GM21526 (cell line): ENCODE data around the gene RADIL.
"Not testable (repeated sequence)": the region's sequence is repeated elsewhere in the genome, so short reads cannot be mapped to it uniquely, and the experiment has no call there.

Experiments used
- ATAC-seq: cut with Tn5 transposase; IDR thresholded peaks from one replicate; pipeline ENCODE4 v1.9.1; 2021; ENCODE audit warnings: moderate library complexity; ENCODE audit not compliant: unreplicated experiment, low FRiP score

Gene RADIL

DNA sequence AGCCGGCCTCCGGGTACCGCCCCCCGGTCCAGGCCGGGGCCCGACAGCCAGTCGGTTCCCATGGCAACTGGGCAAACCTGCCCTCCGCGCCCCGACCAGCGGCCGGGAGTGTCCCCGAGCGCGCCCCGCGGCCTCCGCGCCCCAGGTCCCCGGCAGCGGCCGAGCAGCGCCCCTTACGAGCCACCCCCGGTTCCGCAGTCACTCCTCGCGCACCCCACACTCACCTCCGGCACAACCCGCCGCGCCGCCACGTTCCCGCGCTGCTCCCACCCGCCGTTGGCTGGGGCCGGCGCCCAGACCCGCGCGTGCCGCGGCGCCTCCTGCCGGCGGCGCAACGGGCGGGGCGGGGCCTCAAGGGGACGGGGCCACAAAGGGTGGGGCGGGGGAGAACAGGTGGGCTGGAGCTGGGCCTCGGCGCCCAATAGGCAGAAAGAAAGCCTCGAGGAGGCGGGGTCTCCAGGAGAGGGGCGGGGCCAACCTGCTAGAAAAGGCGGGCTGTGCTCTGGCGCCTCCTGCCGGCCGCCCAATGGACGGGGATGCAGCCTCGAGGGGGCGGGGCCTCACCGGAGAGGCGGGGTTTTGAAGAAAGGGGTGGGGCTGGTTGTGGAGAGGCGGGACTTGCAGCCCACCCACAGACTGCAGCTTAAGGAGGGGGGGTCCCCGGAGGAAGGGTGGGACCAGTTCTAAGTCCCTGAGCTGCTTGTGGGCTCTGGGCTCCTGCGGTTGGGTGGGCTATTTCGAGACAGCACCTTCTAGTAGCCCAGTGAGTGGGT, at the start of gene RADIL:
Gene RADIL, minus strand, starts transcription at position 345 of the 773 bp plus-strand sequence. CDS start 5,577 bp downstream, outside the sequence.
- ATAC-seq = peak; percentile 68

DNA sequence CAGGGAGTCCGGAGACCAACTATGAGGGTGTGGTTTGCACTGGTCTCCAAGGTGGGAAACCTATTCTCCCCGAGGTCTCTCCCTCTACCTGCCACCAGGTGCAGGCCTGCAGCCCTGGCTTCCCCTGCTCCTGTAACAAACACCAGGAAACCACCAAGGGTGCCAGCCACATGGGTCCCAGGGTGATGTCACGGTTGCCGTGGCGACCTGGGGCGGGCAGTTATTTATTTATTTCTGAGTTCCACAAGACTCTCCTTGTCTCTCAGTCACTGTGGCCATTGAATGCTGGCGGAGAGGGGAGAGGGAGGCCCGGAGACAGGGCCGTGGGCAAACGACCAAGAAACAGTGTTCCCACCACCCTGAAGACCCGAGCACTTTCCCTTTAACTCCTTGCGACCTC, 48.4 kb upstream of the RADIL start:
- ATAC-seq = no peak

- no peak for ATAC-seq
These were observed 45.5 kb upstream of the RADIL start for GRCh38 chr7:4929005-4929404.

GRCh38 chr7:4928445-4928844, 44.9 kb upstream of the RADIL start:
- no peak for ATAC-seq

DNA sequence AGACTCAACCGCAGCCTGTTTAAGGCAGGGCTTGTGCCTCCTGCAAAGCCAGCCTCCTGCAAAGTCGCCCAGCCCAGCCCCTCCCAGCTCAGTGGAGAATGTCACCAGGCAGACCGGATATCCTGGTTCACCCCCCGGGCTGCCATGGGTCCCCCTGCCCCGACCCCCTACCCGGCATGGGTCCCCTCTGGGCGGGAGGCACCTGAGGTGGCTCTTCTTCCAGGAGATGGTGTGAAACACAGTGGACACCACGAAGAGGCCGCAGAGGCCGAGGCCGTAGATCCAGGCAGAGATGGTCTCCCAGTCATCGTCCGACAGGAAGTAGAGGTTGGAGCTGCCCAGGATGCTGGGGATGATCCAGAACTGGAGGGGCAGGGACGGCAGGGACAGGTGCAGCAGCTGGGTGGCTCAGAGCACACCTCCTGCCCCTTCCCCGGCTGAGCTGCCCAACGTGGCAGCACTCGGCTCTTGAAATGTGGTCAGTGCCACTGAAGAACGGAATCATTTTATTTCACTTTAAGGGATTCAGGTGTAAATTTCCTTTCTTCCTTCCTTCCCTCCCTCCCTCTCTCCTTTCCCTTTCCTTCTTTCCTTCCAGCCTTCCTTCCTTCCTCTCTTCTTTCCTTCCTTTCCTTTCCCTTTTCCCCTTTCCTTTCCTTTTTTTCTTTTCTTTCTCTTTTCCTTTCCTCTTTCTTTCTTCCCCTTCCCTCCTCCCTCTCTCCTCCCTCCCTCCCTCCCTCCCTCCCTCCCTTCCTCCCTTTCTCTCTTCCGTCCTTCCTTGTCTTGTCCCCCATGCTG, 36.7 kb upstream of the RADIL start:
- no peak for ATAC-seq

- no peak for ATAC-seq
These were observed 32.6 kb upstream of the RADIL start for GRCh38 chr7:4916113-4916512.

DNA sequence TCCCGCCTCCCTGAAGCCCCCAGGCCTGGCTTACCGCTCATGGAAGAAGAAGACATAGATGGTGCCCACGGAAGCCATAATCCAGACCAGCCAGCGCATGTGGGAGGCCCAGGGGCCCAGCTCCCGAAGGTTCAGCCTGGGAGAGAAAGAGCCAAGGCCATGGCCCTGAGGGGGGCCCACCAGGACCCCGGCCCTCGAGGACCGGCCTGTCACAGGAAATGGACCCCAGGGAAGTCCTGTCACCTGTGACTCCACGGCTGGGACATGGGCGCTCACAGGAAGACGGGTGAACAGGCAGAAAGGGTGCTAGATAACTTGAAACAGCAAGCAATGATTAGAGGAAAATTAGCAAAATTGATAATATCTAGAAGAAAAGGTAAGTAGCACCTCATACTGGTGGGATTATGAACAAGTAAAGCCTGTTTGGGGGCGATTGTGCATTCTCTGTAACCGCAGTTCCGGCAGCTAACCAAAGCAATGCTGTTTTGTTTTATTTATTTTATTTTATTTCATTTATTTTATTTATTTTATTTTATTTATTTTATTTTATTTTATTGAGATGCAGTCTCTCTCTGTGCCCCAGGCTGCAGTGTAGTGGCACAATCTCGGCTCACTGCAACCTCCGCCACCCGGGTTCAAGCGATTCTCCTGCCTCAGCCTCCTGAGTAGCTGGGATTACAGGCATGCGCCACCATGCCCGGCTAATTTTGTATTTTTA, 27.8 kb upstream of the RADIL start:
- no peak for ATAC-seq

DNA sequence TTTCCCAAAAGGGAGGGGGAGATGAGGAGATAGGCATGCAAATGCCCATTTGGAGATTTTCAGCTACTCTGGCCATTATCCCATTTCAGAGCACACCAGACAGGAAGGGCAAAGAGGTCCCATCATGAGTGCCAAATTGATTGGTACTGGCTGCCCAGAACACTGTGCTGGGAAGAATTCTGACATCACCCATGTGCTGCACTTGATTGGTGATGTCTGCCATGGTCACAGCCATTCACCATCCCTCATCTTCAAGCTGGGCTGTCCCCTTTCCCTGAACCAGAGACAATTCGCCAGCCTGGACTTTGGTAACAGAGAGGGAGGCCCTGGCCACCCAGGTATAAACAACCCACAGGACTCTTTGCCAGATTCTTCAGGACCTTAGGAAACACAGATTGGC, 23.2 kb upstream of the RADIL start:
- ATAC-seq = no peak

- no peak for ATAC-seq
These were observed 21.7 kb upstream of the RADIL start for GRCh38 chr7:4905171-4905570.

- ATAC-seq = no peak
These were observed 20.8 kb upstream of the RADIL start for GRCh38 chr7:4904346-4904745.

GRCh38 chr7:4895766-4896165, 12.2 kb upstream of the RADIL start:
- no peak for ATAC-seq

GRCh38 chr7:4894482-4894881, 11.0 kb upstream of the RADIL start:
- no peak for ATAC-seq

DNA sequence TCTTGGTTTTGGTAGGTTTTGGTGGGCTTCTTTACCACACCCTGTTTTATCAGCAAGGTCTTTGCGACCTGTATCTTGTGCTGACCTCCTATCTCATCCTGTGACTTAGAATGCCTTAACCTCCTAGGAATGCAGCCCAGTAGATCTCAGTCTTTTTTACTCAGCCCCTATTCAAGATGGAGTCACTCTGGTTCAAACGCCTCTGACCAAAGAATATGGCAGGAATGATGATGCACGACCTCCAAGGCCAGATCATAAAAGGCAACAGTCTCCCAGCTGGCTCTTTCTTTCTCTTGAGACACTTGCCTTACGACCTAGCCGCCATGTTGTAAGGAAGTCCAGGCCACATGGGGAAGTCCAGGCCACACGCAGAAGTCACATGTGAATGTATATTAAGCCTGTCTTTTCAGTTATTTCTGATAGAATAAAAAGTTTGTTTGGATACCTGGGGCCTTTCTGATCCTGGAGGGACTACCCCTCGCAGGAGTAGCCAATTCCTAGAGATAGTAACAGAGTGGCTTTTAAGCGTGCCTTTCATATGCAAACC, 10.5 kb upstream of the RADIL start:
- no peak for ATAC-seq

GRCh38 chr7:4893188-4893587, 9.7 kb upstream of the RADIL start:
- ATAC-seq = not testable (repeated sequence)

- not testable (repeated sequence) for ATAC-seq
These were observed 8.0 kb upstream of the RADIL start for GRCh38 chr7:4891522-4891921.

DNA sequence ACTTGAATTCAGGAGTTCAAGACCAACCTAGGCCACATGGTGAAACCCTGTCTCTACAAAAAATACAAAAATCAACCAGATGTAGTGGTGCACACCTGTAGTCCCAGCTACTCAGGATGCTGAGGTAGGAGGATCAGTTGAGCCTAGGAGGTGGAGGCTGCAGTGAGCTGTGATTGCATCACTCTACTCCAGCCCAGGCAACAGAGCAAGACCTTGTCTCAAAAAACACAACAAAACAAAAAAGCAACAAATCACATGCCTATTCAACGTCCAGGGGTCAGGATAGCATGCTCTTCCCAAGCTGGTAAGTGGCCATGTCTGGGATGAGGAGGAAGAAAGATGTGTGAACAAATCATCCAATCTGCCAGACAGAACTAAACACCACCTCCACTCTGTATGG, 6.2 kb upstream of the RADIL start:
- no peak for ATAC-seq

- no peak for ATAC-seq
These were observed 4.6 kb upstream of the RADIL start for GRCh38 chr7:4888161-4888560.

GRCh38 chr7:4886671-4887070, 3.2 kb upstream of the RADIL start:
- no peak for ATAC-seq

- no peak for ATAC-seq
These were observed 1.8 kb upstream of the RADIL start for GRCh38 chr7:4885317-4885807.

GRCh38 chr7:4884164-4884563, 648 bp upstream of the RADIL start:
- ATAC-seq = no peak

DNA sequence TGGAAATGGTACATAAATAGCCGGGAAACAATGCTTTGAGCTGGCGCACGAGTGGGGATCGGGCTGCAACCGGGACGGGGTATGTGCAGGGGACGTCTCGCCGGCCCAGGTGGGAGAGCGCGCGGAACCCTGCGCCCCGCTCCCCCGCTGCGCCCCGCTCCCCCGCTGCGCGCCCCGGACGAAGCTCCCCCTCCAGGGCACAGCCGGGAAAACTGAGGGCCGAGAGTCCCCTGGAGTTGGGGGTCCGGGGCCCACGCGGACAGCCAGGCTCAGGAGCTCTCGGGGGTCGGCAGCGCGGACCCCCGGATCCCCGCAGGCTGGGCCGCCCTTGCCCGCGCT, 514 bp downstream of the RADIL start:
- no peak for ATAC-seq
